PFSK-1 (cell line): ENCODE measurements around the gene HHIP.

Experiments
- POLR2AphosphoS5 ChIP-seq: IDR thresholded peaks from 2 replicates; pipeline ENCODE4 v1.6.1; 2012; ENCODE audit warnings: low read depth, mild to moderate bottlenecking, control low read depth, low read length, moderate library complexity
- TAF1 ChIP-seq: IDR thresholded peaks from 2 replicates; pipeline ENCODE4 v1.6.1; 2012; ENCODE audit warnings: low read length, control low read depth, borderline replicate concordance; ENCODE audit not compliant: insufficient read depth

GRCh38 chr4:144658903-144659302 lies 12.9 kb downstream of the HHIP start:
- TF ChIP-seq POLR2AphosphoS5 (no peak), TAF1 (no peak)
